GM21786 (cell line): ENCODE data around the gene CLIC5.
"Not testable (repeated sequence)": the region's sequence is repeated elsewhere in the genome, so short reads cannot be mapped to it uniquely, and the experiment has no call there.

Experiments
- ATAC-seq: cut with Tn5 transposase; IDR thresholded peaks from one replicate; pipeline ENCODE4 v1.9.1; 2021; ENCODE audit not compliant: unreplicated experiment

Gene CLIC5

GRCh38 chr6:45929421-45930361 is 86.0 kb downstream of the CLIC5 start:
- ATAC-seq, result no peak

GRCh38 chr6:45928721-45929305 is 86.8 kb downstream of the CLIC5 start:
- no peak for ATAC-seq

GRCh38 chr6:45927421-45928320 is 88.0 kb downstream of the CLIC5 start:
- no peak for ATAC-seq

GRCh38 chr6:45926423-45926822 is 89.2 kb downstream of the CLIC5 start:
- not testable (repeated sequence) for ATAC-seq

GRCh38 chr6:45924763-45925342 is 90.8 kb downstream of the CLIC5 start:
- no peak for ATAC-seq

GRCh38 chr6:45923831-45924391 is 91.7 kb downstream of the CLIC5 start:
- peak; percentile 41 for ATAC-seq

GRCh38 chr6:45922728-45923351 is 92.8 kb downstream of the CLIC5 start:
- ATAC-seq, result no peak

GRCh38 chr6:45921691-45922281 is 93.9 kb downstream of the CLIC5 start:
- no peak for ATAC-seq

GRCh38 chr6:45920819-45921511 is 94.7 kb downstream of the CLIC5 start:
- peak; percentile 68 for ATAC-seq

GRCh38 chr6:45917439-45917838 is 98.2 kb downstream of the CLIC5 start:
- ATAC-seq, result no peak

- no peak for ATAC-seq
Observed at GRCh38 chr6:45916692-45917091, 99.0 kb downstream of the CLIC5 start.

GRCh38 chr6:45915780-45916468 is 99.7 kb downstream of the CLIC5 start:
- ATAC-seq, result no peak

- ATAC-seq, result no peak
Observed at GRCh38 chr6:45911691-45912090, 104.0 kb downstream of the CLIC5 start.

- no peak for ATAC-seq
Observed at GRCh38 chr6:45903959-45904358, 111.7 kb downstream of the CLIC5 start.

GRCh38 chr6:45902984-45903383 is 112.7 kb downstream of the CLIC5 start:
- ATAC-seq, result no peak

GRCh38 chr6:45901767-45902650 is 113.7 kb downstream of the CLIC5 start:
- no peak for ATAC-seq
